B cell (primary cell): Measurements from ENCODE around the gene PEDS1. TPM values are rescaled to one million over a fixed set of nuclear protein-coding genes. Genes with fewer than 3 reads are reported as not detected.

Source experiments
- ATAC-seq: fragments of 200-7000 bp; cut with Tn5 transposase; one replicate; pipeline ENCODE4 v1.10.0; 2021; ENCODE audit warnings: low read depth, mild to moderate bottlenecking, moderate number of reproducible peaks, moderate library complexity
- CTCF ChIA-PET: fragments of 350-600 bp; sonication (Branson Sonifier 250); formaldehyde crosslinking; loops from one replicate; lab custom pipeline; 2021; ENCODE audit warnings: antibody characterized with exemption, inconsistent platforms; lab: Charles Lee
- POLR2A ChIA-PET: fragments of 350-600 bp; sonication (Branson Sonifier 250); formaldehyde crosslinking; loops from one replicate; lab custom pipeline; 2021; ENCODE audit warnings: antibody characterized with exemption; lab: Charles Lee
- DNase-seq: peaks from one replicate; pipeline ENCODE4 v3.0.0; 2013
- H2AFZ ChIP-seq: 2 replicates; pipeline ENCODE4 v1.6.1; 2012; ENCODE audit warnings: mild to moderate bottlenecking, low read depth, low read length; ENCODE audit not compliant: insufficient read depth, poor library complexity, severe bottlenecking
- H3K27ac ChIP-seq, 2 donors: 1 replicate in 1 of 2; 2 replicates in 1 of 2; pipeline ENCODE4 v1.5.1; 2012 to 2013; ENCODE audit warnings: low read length in 2 of 2, mild to moderate bottlenecking in 2 of 2, moderate library complexity in 1 of 2
- H3K27me3 ChIP-seq, 4 experiments: fragments of 200-600 bp in 1 of 4; sonication (generic) in 1 of 4; replicated peaks in 1 of 4; 1 replicate in 2 of 4; 2 replicates in 2 of 4; pipeline versions ENCODE4 v1.6.1 to v1.7.0; 2013 to 2016; ENCODE audit warnings: low read length in 3 of 4, mild to moderate bottlenecking in 2 of 4, mixed read lengths in 1 of 4, moderate library complexity in 1 of 4; ENCODE audit not compliant: insufficient read depth in 4 of 4, control insufficient read depth in 3 of 4; ENCODE audit errors: control extremely low read depth in 1 of 4
- H3K36me3 ChIP-seq, 2 experiments: replicated peaks in 1 of 2; 1 replicate in 1 of 2; 2 replicates in 1 of 2; pipeline versions ENCODE4 v1.6.1 to v1.7.1; 2013; ENCODE audit warnings: low read length in 1 of 2; ENCODE audit not compliant: insufficient read depth in 2 of 2, control insufficient read depth in 1 of 2; ENCODE audit errors: control extremely low read depth in 1 of 2, extremely low read depth in 1 of 2
- H3K4me1 ChIP-seq, 2 donors: fragments of 200-600 bp in 1 of 2; sonication (generic) in 1 of 2; 1 replicate in 1 of 2; 2 replicates in 1 of 2; pipeline versions ENCODE4 v1.5.1 to v1.6.1; 2013 to 2017; ENCODE audit warnings: low read length in 2 of 2; ENCODE audit not compliant: control insufficient read depth in 2 of 2, insufficient read depth in 2 of 2
- H3K4me2 ChIP-seq: replicated peaks from 2 replicates; pipeline ENCODE3; 2012; ENCODE audit warnings: mild to moderate bottlenecking, low read depth, low read length; ENCODE audit not compliant: poor library complexity, severe bottlenecking
- H3K4me3 ChIP-seq, 5 experiments: fragments of 200-600 bp in 1 of 5; sonication (generic) in 1 of 5; 1 replicate in 3 of 5; 2 replicates in 2 of 5; pipeline versions ENCODE4 v1.5.1 to v1.7.0; 2011 to 2016; ENCODE audit warnings: low read length in 4 of 5, mild to moderate bottlenecking in 4 of 5, low read depth in 2 of 5, control low read depth in 1 of 5, moderate library complexity in 1 of 5; ENCODE audit not compliant: insufficient read depth in 1 of 5; ENCODE audit errors: control extremely low read depth in 1 of 5, extremely low read depth in 1 of 5
- H3K79me2 ChIP-seq: fragments of 200-600 bp; sonication (generic); one replicate; pipeline ENCODE4 v1.6.0; 2016; ENCODE audit warnings: low read length; ENCODE audit not compliant: control insufficient read depth, insufficient read depth
- H3K9ac ChIP-seq: fragments of 200-600 bp; sonication (generic); 2 replicates; pipeline ENCODE4 v1.6.1; 2017; ENCODE audit warnings: mild to moderate bottlenecking, low read length, moderate library complexity
- H3K9me3 ChIP-seq, 3 donors: one replicate each; pipeline versions ENCODE4 v1.6.1 to v1.7.1; 2013; ENCODE audit warnings: low read length in 2 of 3; ENCODE audit not compliant: control insufficient read depth in 2 of 3, insufficient read depth in 1 of 3; ENCODE audit errors: control extremely low read depth in 1 of 3
- H4K20me1 ChIP-seq: 2 replicates; pipeline ENCODE4 v1.6.0; 2012; ENCODE audit warnings: mild to moderate bottlenecking, low read length; ENCODE audit not compliant: insufficient read depth, control insufficient read depth, poor library complexity, severe bottlenecking
- H3K27ac Mint-ChIP-seq: one replicate; pipeline ENCODE4 v1.8.0; 2021; ENCODE audit warnings: mixed read lengths
- H3K27me3 Mint-ChIP-seq: one replicate; pipeline ENCODE4 v1.8.0; 2021; ENCODE audit warnings: mixed read lengths
- H3K4me1 Mint-ChIP-seq: one replicate; pipeline ENCODE4 v1.8.0; 2021; ENCODE audit warnings: mixed read lengths
- H3K4me3 Mint-ChIP-seq: one replicate; pipeline ENCODE4 v1.8.0; 2021; ENCODE audit warnings: mixed read lengths
- H3K9me3 Mint-ChIP-seq: one replicate; pipeline ENCODE4 v1.8.0; 2022; ENCODE audit warnings: mixed read lengths; ENCODE audit not compliant: insufficient read depth
- EZH2 ChIP-seq: IDR thresholded peaks from 2 replicates; pipeline ENCODE4 v1.6.1; 2012; ENCODE audit warnings: borderline replicate concordance, low read depth, mild to moderate bottlenecking, moderate library complexity, low read length; ENCODE audit not compliant: insufficient read depth, poor library complexity, severe bottlenecking
- WGBS: methylation state at CpG from one replicate; pipeline ENCODE4 v1.1.5; 2013; ENCODE audit warnings: missing lambda C conversion rate; ENCODE audit not compliant: insufficient coverage; 5-methylcytosine and 5-hydroxymethylcytosine counted together
- intact Hi-C: fragments of 100-400 bp; cut with micrococcal nuclease; formaldehyde crosslinking; loops from one replicate; pipeline ENCODE4 v1.10.0; 2022
- polyA plus RNA-seq: library from polyadenylated mRNA; depleted of rRNA; stranded (reverse); fragments of >200 nt; gene quantifications from 2 replicates; pipeline ENCODE4 v1.2.3, GENCODE V29; 2012
- total RNA-seq, 2 donors: library from RNA; stranded (reverse); fragments of 120-200 nt in 1 of 2; gene quantifications; 1 replicate in 1 of 2; 2 replicates in 1 of 2; pipeline versions ENCODE4 v1.2.3 to v1.2.4, GENCODE V29; 2013 to 2022
- TF ChIP-seq, protein P1 (sequence below): fragments of 200-600 bp; IDR thresholded peaks from one replicate; pipeline ENCODE4 v1.8.0; 2022; ENCODE audit warnings: antibody characterized with exemption, mild to moderate bottlenecking

PEDS1 gene
- total and polyA plus RNA-seq, 2 donors (not counting 1 experiment from before 2014, with no cell fraction given): 11.2 to 38.7 TPM

DNA sequence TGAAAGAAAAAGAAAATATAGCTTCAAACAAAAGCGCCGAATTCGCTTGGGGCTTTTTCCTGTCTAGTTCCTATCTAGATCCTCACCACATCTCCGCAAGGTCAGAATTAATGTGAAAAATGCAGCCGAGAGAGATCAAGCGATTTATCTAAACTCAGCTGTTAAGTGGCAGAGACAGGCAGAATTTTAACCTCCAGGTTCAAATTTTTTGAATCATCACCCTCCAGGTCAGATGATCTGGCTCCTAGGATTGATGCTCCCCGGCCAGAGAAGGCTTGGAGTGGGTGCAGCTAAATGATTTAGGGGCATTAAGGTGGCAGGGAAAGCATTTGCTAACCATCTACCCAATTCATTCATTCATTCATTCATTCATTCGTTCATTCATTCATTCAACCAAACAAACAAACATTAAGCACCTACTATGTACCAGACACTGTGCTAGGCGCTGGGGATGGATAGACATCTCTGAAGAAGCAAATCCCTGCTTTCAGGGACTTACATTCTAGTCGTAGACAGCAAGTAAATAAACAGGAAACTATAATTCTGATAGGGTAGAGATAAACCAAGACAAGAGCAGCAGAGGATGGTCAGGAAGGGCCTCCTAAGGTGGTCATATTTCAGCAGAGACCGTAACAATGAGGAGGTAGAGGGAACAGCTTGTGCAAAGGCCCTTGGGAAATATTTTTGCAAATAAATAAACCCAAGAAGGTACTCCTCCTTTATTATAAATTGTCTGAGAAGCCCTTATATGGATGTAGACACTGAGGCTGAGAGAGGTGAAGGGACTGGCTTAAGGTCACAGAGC, 39.9 kb downstream of the PEDS1 start:
- peak overlapping the region; percentile 90 for H3K27ac Mint-ChIP-seq
- CTCF ChIA-PET: interaction anchor here (0.8 to 20.7 kb wide), 4 partner anchors 30 to 57 kb away, joined by 3 to 297 read pairs (median 10); partner anchors contain the start of gene PEDS1
- no peaks in the 10 kb centered on the region for H3K27me3 Mint-ChIP-seq
- peak overlapping the region; percentile 81 to 91 for H3K27ac ChIP-seq
- peak overlapping the region; percentile 87 for H2AFZ ChIP-seq
- DNase-seq (no peak), ATAC-seq (no peak)
- peak overlapping the region; percentile 43 to 97 (median 74) for H3K4me3 ChIP-seq
- no peaks in the 10 kb centered on the region for H3K27me3 ChIP-seq
- WGBS: 24% methylated on average over 5 of the region's 11 CpGs
- intact Hi-C loops: loop anchor here (1.0 to 2.0 kb wide), 5 partner anchors 40 to 1067 kb away; partner anchors contain the start of genes CSE1L, PEDS1, PTPN1 and SPATA2
- H3K9me3 Mint-ChIP-seq: no peaks in the 10 kb centered on the region
- H3K4me2 ChIP-seq: peak overlapping the region; percentile 80
- peaks cover 71% of the 10 kb centered on the region for H3K4me1 Mint-ChIP-seq
- POLR2A ChIA-PET: interaction anchor here (0.6 kb wide), 1 partner anchor 617 kb away, joined by 4 read pairs; no protein-coding TSS in a partner anchor
- H3K79me2 ChIP-seq: peaks cover 70% of the 10 kb centered on the region
- TF ChIP-seq, protein P1, sequence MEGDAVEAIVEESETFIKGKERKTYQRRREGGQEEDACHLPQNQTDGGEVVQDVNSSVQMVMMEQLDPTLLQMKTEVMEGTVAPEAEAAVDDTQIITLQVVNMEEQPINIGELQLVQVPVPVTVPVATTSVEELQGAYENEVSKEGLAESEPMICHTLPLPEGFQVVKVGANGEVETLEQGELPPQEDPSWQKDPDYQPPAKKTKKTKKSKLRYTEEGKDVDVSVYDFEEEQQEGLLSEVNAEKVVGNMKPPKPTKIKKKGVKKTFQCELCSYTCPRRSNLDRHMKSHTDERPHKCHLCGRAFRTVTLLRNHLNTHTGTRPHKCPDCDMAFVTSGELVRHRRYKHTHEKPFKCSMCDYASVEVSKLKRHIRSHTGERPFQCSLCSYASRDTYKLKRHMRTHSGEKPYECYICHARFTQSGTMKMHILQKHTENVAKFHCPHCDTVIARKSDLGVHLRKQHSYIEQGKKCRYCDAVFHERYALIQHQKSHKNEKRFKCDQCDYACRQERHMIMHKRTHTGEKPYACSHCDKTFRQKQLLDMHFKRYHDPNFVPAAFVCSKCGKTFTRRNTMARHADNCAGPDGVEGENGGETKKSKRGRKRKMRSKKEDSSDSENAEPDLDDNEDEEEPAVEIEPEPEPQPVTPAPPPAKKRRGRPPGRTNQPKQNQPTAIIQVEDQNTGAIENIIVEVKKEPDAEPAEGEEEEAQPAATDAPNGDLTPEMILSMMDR: no peak
- no peak for TF ChIP-seq EZH2
- H3K36me3 ChIP-seq: peaks cover 0 to 6% of the 10 kb centered on the region in 2 experiments
- peak overlapping the region; percentile 91 for H3K9ac ChIP-seq
- peaks cover 41% of the 10 kb centered on the region for H4K20me1 ChIP-seq
- H3K9me3 ChIP-seq: no peaks in the 10 kb centered on the region
- peak overlapping the region; percentile 88 for H3K4me3 Mint-ChIP-seq
- H3K4me1 ChIP-seq: peaks cover 59 to 62% of the 10 kb centered on the region in 2 donors
